COLO829 (cell line): ENCODE data around the gene CD1B.
"Not testable (repeated sequence)": the region's sequence is repeated elsewhere in the genome, so short reads cannot be mapped to it uniquely, and the experiment has no call there.

Experiments used
- DNase-seq: peaks from one replicate; pipeline ENCODE4 v3.0.0; 2012; ENCODE audit warnings: low spot score

Gene CD1B

DNA sequence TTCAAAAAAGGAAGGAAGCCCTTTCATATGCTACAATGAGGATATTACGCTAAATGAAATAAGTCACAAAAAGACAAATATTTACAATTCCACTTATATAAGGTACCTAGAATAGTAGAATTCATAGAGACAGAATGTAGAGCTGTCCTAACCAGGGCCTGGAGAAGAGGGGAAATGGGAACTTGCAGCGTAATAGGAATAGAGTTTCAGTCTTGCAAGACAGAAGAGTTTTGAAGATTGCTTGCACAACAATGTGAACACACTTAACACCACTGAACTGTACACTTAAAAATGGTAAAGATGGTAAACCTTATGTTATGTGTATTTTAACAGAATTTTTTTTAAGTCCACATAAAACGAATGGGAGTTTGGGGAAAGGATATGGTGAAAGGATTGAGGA, 2.9 kb downstream of the CD1B start:
- no peak for DNase-seq

DNA sequence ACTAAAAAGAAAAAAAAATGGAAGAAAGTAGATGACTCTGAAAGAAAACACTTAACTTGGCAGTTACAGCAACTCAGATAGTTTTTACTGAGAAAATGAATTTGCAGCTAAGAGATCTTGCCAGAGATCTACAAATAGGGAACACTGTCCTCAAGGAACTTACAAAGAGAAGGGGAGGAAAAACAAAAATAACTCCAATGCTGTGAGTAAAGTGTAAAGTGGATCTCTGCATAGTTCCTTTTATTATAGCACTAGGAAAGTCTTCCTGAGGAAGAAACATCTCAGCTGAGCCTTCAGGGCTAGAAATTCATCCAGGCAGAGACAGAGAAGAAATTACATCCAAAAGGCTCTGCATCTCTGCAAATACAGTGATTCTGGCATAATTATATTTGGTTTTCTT, 3.9 kb downstream of the CD1B start:
- DNase-seq = no peak

- no peak for DNase-seq
These were observed 6.9 kb downstream of the CD1B start for GRCh38 chr1:158324395-158324794.

- DNase-seq = no peak
These were observed 7.5 kb downstream of the CD1B start for GRCh38 chr1:158323866-158324265.

- DNase-seq = no peak
These were observed 20.3 kb downstream of the CD1B start for GRCh38 chr1:158311066-158311465.

DNA sequence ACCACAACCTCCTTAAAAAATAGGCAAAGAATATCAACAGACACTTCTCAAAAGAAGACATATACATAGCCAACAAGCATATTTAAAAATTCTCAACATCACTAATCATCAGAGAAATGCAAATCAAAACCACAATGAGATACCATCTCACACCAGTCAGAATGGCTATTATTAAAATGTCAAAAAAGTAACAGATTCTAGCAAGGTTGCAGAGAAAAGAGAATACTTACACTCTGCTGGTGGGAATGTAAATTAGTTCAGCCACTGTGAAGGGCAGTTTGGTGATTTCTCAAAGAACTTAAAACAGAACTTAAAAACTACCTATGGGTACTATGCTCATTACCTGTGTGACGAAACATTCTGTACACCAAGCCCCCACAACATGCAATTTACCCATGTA, 20.7 kb downstream of the CD1B start:
- DNase-seq = no peak

- DNase-seq = no peak
These were observed 35.5 kb downstream of the CD1B start for GRCh38 chr1:158295791-158296190.

- no peak for DNase-seq
These were observed 40.9 kb downstream of the CD1B start for GRCh38 chr1:158290321-158290844.

DNA sequence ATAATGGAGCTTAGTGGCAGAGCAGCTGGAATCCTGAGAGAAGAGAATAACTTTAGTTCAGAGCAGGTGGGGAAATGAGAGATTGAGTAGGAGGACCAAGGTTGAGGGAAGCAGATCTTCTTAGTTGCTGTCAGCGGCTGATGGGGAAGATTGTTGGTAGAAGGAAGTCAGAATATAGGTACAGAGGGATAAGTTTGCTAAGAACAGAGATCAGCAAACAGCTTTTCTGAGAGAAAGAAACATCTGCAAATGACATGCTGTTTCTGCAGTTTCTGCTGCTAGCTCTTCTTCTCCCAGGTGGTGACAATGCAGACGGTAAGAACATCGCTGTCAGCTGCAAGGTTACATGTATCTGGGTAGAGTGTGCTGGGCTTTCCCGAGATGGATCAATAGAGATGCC, 41.5 kb downstream of the CD1B start, which contains the start of gene CD1C:
Gene CD1C (plus strand): TSS at position 113 of the 400 bp plus-strand sequence. CDS start 142 bp downstream, at position 255.
- DNase-seq = no peak

GRCh38 chr1:158286941-158287346, 44.4 kb downstream of the CD1B start:
- DNase-seq = no peak

DNA sequence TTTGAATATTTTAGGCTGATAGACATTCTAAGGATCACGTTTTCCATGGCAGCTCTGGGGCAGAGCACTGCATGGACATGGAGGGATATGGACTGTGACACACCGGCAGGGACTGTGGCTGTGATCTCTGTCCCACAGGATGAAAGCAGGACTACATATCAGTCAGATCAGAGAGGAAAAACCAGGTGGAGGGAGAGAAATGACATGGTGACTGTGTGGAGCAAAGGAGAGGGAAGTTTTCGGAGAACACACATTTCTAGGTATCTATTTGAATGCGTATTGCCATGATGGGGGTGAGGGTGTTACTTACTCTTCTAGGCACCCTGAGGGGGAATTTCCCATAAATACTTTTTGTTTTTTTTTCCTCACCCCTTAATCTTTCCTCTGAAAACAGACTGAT, 44.8 kb downstream of the CD1B start:
- DNase-seq = no peak

DNA sequence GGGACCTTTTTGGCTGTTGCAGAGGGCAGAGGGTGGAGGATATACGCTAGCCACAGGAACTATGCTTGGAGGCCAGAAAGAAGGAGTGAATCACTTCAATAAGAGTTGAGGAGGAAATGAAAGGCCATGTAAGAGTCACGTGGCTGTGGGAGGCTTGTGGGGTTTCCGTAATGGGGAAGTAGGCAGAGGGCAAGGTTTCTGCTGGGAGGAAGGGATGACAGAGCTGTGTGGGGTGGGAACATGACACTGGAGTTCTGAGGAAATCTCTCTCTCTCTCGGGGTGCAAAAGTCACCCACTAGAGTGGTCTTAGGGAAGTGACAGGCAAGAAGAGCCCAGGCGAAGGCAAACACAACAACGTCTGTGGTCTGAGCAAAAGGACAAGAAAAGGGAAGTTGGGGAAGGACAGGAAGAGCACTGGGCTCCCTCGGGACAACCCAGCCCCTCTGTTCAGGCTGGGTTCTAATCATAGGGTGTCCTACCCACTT, 45.5 kb downstream of the CD1B start:
- DNase-seq = no peak

DNA sequence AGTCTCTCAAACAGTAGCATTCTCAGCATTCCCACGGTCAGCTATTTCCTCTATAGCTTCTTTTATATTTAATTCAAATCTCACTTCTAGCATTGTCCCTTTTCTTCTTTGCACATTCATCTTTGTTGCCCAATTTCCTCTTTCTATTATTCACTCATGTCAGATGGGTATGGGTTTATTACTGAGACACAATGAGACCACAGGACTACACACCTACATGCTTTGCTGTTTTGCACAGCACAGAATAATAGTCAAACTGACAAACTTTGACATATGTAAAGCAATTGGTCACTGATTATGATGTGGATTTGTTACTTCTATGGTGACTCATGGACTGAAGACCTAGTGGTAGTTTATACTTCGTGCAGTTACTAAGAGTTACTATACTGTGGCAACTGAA, 47.4 kb downstream of the CD1B start:
- DNase-seq = no peak

DNA sequence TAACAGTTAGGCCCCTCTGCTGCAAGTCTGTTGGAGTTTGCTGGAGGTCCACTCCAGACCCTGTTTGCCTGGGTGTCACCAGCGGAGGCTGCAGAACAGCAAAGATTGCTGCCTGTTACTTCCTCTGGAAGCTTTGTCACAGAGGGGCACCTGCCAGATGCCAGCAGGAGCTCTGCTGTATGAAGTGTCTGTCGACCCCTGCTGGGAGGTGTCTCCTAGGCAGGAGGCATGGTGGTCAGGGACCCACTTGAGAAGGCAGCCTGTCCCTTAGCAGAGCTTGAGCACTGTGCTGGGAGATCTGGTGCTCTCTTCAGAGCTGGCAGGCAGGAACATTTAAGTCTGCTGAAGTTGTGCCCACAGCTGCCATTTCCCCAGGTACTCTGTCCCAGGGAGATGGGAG, 48.9 kb downstream of the CD1B start:
- DNase-seq = not testable (repeated sequence)
